ENCODE measurements around the gene TLE1. TPM values are rescaled to one million over a fixed set of nuclear protein-coding genes. Genes with fewer than 3 reads are reported as not detected.

Gene TLE1
- polyA plus RNA-seq, 3 donors: 0.46 to 2.5 (median 1.2) TPM

DNA sequence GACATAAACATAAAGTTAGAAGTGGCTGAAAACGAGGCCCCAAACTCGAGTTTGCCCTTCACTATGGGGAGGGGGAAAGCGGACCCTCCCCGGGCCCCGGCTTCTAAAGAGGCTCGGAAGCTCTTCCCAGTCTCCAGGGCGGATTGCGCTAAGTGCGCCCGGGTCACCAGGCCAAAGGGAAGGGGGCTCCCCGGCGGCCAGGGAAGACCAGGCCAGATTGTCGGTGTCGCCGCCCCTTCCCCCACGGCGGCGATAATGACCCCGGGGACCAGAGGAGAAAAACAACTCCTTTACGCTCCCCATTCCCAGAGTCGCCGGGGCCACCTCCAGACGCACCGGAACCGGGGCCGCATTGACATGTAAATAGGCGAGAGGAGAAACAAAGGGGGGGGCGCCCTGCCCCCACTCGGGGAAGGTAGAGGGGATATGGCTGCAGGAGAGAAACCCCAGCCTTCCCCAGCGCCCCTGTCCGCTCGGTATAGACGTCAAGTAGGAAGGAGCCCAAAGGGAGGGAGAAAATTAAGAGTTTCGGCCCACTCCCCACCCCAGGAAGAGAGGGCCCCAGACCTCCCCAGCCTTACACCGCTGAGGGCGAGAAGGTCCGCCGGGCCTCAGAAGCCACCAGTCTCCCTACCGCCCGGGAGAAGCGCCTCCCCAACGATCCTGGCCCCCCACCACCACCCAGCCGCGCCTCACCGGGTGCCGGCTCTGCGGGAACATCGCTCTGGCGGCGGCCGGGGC is 1.7 kb downstream of the TLE1 start:
- Histone ChIP-seq H3K9me3 (replicated peaks in 1 of 2; ENCODE audit: control insufficient read depth in 1 of 2, insufficient read depth in 1 of 2, low read length in 2 of 2) (no peaks in the 10 kb centered on the region), H3K27ac (ENCODE audit: low read depth in 1 of 2, low read length in 2 of 2) (no peak overlapping the region), H3K36me3 (replicated peaks in 1 of 2; ENCODE audit: control insufficient read depth in 1 of 2, insufficient read depth in 2 of 2, low read length in 2 of 2) (no peaks in the 10 kb centered on the region), H2AFZ (ENCODE audit: insufficient read depth, low read depth, low read length, poor library complexity, severe bottlenecking) (peak overlapping the region; percentile 90), H3K4me2 (replicated peaks; ENCODE audit: extremely low read depth, low read length, poor library complexity, severe bottlenecking) (peak overlapping the region; percentile 87), H3K79me2 (ENCODE audit: insufficient read depth, low read length) (no peaks in the 10 kb centered on the region), H3K27me3 (ENCODE audit: control insufficient read depth in 2 of 2, insufficient read depth in 2 of 2, low read length in 2 of 2) (peaks cover 25 to 61% of the 10 kb centered on the region in 2 donors), H3K4me3 (replicated peaks in 1 of 3; ENCODE audit: low read depth in 2 of 3, low read length in 3 of 3) (peak overlapping the region; percentile 40 to 93 (median 41)), H4K20me1 (ENCODE audit: insufficient read depth, low read length) (peaks cover 4% of the 10 kb centered on the region), H3K4me1 (ENCODE audit: control insufficient read depth in 1 of 2, insufficient read depth in 2 of 2, low read length in 2 of 2) (peaks cover 37 to 45% of the 10 kb centered on the region in 2 donors), H3K9ac (ENCODE audit: insufficient read depth, low read length, poor library complexity, severe bottlenecking) (peak overlapping the region; percentile 55)
- intact Hi-C loops (cut with micrococcal nuclease): no loop called here
- Mint-ChIP-seq H3K36me3 (peaks cover 0 to 1% of the 10 kb centered on the region in 2 donors), H3K9me3 (peaks cover 0 to 4% (median 2%) of the 10 kb centered on the region in 7 donors), H3K4me3 (peak overlapping the region in 1 of 2 donors; percentile 87), H3K27me3 (ENCODE audit: low read depth in 3 of 3) (peaks cover 25 to 35% (median 30%) of the 10 kb centered on the region in 3 donors), H3K27ac (peak overlapping the region in 4 of 7 donors; percentile 11 to 85 (median 54)), H3K4me1 (peaks cover 9% of the 10 kb centered on the region)
- TF ChIP-seq, protein P1, sequence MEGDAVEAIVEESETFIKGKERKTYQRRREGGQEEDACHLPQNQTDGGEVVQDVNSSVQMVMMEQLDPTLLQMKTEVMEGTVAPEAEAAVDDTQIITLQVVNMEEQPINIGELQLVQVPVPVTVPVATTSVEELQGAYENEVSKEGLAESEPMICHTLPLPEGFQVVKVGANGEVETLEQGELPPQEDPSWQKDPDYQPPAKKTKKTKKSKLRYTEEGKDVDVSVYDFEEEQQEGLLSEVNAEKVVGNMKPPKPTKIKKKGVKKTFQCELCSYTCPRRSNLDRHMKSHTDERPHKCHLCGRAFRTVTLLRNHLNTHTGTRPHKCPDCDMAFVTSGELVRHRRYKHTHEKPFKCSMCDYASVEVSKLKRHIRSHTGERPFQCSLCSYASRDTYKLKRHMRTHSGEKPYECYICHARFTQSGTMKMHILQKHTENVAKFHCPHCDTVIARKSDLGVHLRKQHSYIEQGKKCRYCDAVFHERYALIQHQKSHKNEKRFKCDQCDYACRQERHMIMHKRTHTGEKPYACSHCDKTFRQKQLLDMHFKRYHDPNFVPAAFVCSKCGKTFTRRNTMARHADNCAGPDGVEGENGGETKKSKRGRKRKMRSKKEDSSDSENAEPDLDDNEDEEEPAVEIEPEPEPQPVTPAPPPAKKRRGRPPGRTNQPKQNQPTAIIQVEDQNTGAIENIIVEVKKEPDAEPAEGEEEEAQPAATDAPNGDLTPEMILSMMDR (IDR thresholded peaks at IDR 0.05): no peak
- WGBS (ENCODE audit: insufficient coverage): 2% methylated on average over 20 of the region's 51 CpGs
- DNase-seq: peak in 1 of 3 donors; percentile 8

DNA sequence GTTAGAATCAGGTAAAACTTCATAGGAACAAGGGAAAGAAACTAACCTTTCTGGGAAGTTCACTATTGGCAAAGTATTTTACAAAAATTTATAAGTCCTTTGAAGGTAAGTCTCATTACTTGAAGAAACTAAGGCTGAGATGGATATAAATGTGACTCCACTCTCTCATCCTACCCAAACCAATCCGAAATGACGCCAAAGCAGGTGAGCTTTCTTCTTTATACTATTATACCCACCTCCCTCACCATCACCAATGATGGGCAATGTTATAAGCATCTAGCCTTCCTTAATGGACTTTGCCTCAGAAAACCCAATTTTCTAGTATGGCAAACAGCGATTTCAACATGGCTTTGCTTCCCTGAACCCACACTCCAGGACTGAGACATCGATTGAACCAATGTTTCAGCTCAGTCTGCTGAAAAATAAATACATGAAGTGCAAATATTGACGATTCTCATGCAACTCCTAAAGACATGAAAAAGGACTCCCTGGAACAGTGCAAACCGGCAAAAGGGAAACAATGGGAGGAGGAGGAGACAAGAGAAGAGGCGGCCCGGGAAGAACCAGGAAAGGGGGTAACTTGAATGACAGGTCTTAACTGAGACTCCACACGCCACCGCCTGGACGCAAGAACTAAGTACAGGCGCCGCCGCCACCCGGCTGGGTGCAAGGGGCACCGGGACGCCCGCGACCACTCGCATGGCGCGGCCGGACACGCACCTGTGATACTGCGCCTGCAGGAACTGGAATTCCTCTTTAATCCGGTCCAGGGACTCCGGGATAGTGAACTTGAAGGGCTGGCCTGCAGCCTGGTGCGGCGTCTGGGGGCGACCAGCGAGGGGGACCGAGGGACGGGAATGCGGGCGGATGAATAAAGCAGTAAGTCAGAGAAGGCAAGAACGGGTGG is 2.5 kb downstream of the TLE1 start:
- Mint-ChIP-seq H3K9me3 (peaks cover 0 to 4% (median 2%) of the 10 kb centered on the region in 7 donors), H3K36me3 (peaks cover under 1 to 1% of the 10 kb centered on the region in 2 donors), H3K27me3 (ENCODE audit: low read depth in 3 of 3) (peaks cover 25 to 36% (median 30%) of the 10 kb centered on the region in 3 donors), H3K4me1 (peaks cover 9% of the 10 kb centered on the region), H3K27ac (peak overlapping the region in 2 of 7 donors; percentile 8 to 28), H3K4me3 (peak overlapping the region in 1 of 2 donors; percentile 87)
- no peaks in the 10 kb centered on the region for H3K79me2 ChIP-seq (ENCODE audit: insufficient read depth, low read length)
- peak overlapping the region; percentile 55 for H3K9ac ChIP-seq (ENCODE audit: insufficient read depth, low read length, poor library complexity, severe bottlenecking)
- no peaks in the 10 kb centered on the region for H3K9me3 ChIP-seq (replicated peaks in 1 of 2; ENCODE audit: control insufficient read depth in 1 of 2, insufficient read depth in 1 of 2, low read length in 2 of 2)
- peaks cover 4% of the 10 kb centered on the region for H4K20me1 ChIP-seq (ENCODE audit: insufficient read depth, low read length)
- intact Hi-C loops (cut with micrococcal nuclease): no loop called here
- H3K4me3 ChIP-seq (replicated peaks in 1 of 3; ENCODE audit: low read depth in 2 of 3, low read length in 3 of 3): peak overlapping the region; percentile 40 to 93 (median 41)
- peak in 2 of 3 donors; percentile 44 to 56 for DNase-seq
- H3K27me3 ChIP-seq (ENCODE audit: control insufficient read depth in 2 of 2, insufficient read depth in 2 of 2, low read length in 2 of 2): peaks cover 21 to 53% of the 10 kb centered on the region in 2 donors
- TF ChIP-seq, protein P1 (IDR thresholded peaks at IDR 0.05): peak; percentile 77
- H3K4me2 ChIP-seq (replicated peaks; ENCODE audit: extremely low read depth, low read length, poor library complexity, severe bottlenecking): peak overlapping the region; percentile 87
- H3K27ac ChIP-seq (ENCODE audit: low read depth in 1 of 2, low read length in 2 of 2): no peak overlapping the region
- WGBS (ENCODE audit: insufficient coverage): 6% methylated on average over 35 of the region's 36 CpGs
- peaks cover 42 to 52% of the 10 kb centered on the region in 2 donors for H3K4me1 ChIP-seq (ENCODE audit: control insufficient read depth in 1 of 2, insufficient read depth in 2 of 2, low read length in 2 of 2)
- peak overlapping the region; percentile 90 for H2AFZ ChIP-seq (ENCODE audit: insufficient read depth, low read depth, low read length, poor library complexity, severe bottlenecking)
- H3K36me3 ChIP-seq (replicated peaks in 1 of 2; ENCODE audit: control insufficient read depth in 1 of 2, insufficient read depth in 2 of 2, low read length in 2 of 2): no peaks in the 10 kb centered on the region
